Mesendoderm (in vitro differentiated cells): ENCODE measurements around the gene ALDH9A1.

Source experiments
- DNase-seq: peaks from one replicate; pipeline ENCODE4 v3.0.0; 2013
- H2AK5ac ChIP-seq: 2 replicates; pipeline ENCODE4 v1.6.1; 2013; ENCODE audit warnings: low read length, inconsistent platforms
- H2BK120ac ChIP-seq: 2 replicates; pipeline ENCODE4 v1.6.1; 2013; ENCODE audit warnings: low read depth, mild to moderate bottlenecking, low read length, moderate library complexity, mixed read lengths
- H2BK15ac ChIP-seq: replicated peaks from 2 replicates; pipeline ENCODE4 v1.6.1; 2013; ENCODE audit warnings: low read depth, mild to moderate bottlenecking, moderate library complexity
- H2BK5ac ChIP-seq: 2 replicates; pipeline ENCODE4 v1.6.1; 2013; ENCODE audit warnings: low read length, inconsistent platforms
- H3K18ac ChIP-seq: 2 replicates; pipeline ENCODE4 v1.6.1; 2013; ENCODE audit warnings: mild to moderate bottlenecking, low read length, mixed read lengths
- H3K23ac ChIP-seq: one replicate; pipeline ENCODE4 v1.6.1; 2013; ENCODE audit warnings: low read length
- H3K27ac ChIP-seq: 2 replicates; pipeline ENCODE4 v1.5.1; 2013; ENCODE audit warnings: low read depth, mild to moderate bottlenecking, inconsistent platforms, low read length, moderate library complexity
- H3K27me3 ChIP-seq: 2 replicates; pipeline ENCODE4 v1.6.1; 2013; ENCODE audit warnings: low read length, control low read depth, mild to moderate bottlenecking, inconsistent platforms; ENCODE audit not compliant: insufficient read depth, poor library complexity
- H3K36me3 ChIP-seq: 2 replicates; pipeline ENCODE4 v1.6.1; 2013; ENCODE audit warnings: low read length, inconsistent platforms; ENCODE audit not compliant: control insufficient read depth, insufficient read depth
- H3K4ac ChIP-seq: one replicate; pipeline ENCODE4 v1.6.1; 2013; ENCODE audit warnings: low read depth, mild to moderate bottlenecking, low read length, moderate library complexity
- H3K4me1 ChIP-seq: 2 replicates; pipeline ENCODE4 v1.6.1; 2013; ENCODE audit warnings: low read depth, low read length, inconsistent platforms; ENCODE audit not compliant: control insufficient read depth
- H3K4me2 ChIP-seq: 2 replicates; pipeline ENCODE4 v1.6.1; 2013; ENCODE audit warnings: low read length
- H3K4me3 ChIP-seq: 2 replicates; pipeline ENCODE4 v1.5.1; 2013; ENCODE audit warnings: mild to moderate bottlenecking, low read length
- H3K56ac ChIP-seq: one replicate; pipeline ENCODE4 v1.6.1; 2013; ENCODE audit warnings: low read length
- H3K79me1 ChIP-seq: 2 replicates; pipeline ENCODE4 v1.6.1; 2013; ENCODE audit warnings: low read length, inconsistent platforms
- H3K79me2 ChIP-seq: 2 replicates; pipeline ENCODE4 v1.6.1; 2013; ENCODE audit warnings: mild to moderate bottlenecking, low read length; ENCODE audit not compliant: control insufficient read depth, insufficient read depth
- H3K9ac ChIP-seq: 2 replicates; pipeline ENCODE4 v1.6.1; 2013; ENCODE audit warnings: low read length, inconsistent platforms
- H4K5ac ChIP-seq: one replicate; pipeline ENCODE4 v1.6.1; 2013; ENCODE audit warnings: low read length
- H4K8ac ChIP-seq: one replicate; pipeline ENCODE4 v1.6.1; 2013; ENCODE audit warnings: low read depth, mild to moderate bottlenecking, control low read depth, low read length, moderate library complexity
- WGBS: extraction: QIAGEN DNeasy Blood & Tissue Kit; methylation state at CpG from one replicate; pipeline ENCODE4 v1.1.7; 2013; ENCODE audit warnings: low lambda C conversion rate, missing lambda C conversion rate; ENCODE audit not compliant: insufficient coverage; ENCODE audit errors: extremely low coverage; 5-methylcytosine and 5-hydroxymethylcytosine counted together

The ALDH9A1 gene

DNA sequence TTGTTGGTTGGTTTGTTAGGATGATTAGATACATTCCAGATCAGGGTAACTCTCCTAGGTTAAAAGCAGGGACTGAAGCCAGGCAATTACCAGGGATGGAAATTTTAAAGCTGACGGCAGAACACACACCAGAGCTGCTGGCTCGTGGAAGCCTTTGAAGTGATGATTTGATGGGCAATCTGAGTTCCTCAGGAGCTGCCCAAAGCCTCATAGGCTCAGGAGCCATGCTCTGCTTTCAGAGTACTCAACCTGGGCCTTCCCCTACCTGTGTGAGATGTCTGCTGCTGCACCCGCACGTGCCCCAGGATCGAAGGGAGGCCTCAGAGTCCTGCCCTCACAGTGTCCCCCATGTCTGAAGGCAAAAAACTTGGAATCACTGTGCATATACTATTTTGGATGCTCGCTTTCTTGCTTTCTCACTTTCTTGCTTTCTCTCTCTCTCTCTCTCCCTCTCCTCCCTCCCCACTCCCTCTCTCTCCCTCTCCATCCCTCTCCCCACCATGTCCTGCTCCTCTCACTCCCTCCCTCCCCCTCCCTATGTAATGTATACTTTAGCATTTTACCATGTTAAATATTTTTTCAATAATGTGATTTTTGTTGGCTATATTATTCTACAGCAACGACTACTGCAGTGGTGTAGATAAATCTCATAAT lies 49.3 kb downstream of the ALDH9A1 start:
- no peaks in the 10 kb centered on the region for H3K79me2 ChIP-seq
- H4K8ac ChIP-seq: no peak overlapping the region
- no peak overlapping the region for H3K4me2 ChIP-seq
- H3K4me3 ChIP-seq: no peak overlapping the region
- H3K56ac ChIP-seq: no peak overlapping the region
- no peak overlapping the region for H3K27ac ChIP-seq
- H3K4me1 ChIP-seq: no peaks in the 10 kb centered on the region
- no peaks in the 10 kb centered on the region for H3K27me3 ChIP-seq
- H2AK5ac ChIP-seq: no peak overlapping the region
- no peak overlapping the region for H2BK120ac ChIP-seq
- no peak overlapping the region for H2BK15ac ChIP-seq
- no peak for DNase-seq
- no peaks in the 10 kb centered on the region for H3K36me3 ChIP-seq
- no CpG with 5 or more reads among the region's 7 CpGs for WGBS
- no peak overlapping the region for H4K5ac ChIP-seq
- no peak overlapping the region for H3K23ac ChIP-seq
- no peak overlapping the region for H2BK5ac ChIP-seq
- peaks cover 4% of the 10 kb centered on the region for H3K79me1 ChIP-seq
- H3K9ac ChIP-seq: no peak overlapping the region
- H3K18ac ChIP-seq: no peak overlapping the region
- H3K4ac ChIP-seq: no peak overlapping the region

DNA sequence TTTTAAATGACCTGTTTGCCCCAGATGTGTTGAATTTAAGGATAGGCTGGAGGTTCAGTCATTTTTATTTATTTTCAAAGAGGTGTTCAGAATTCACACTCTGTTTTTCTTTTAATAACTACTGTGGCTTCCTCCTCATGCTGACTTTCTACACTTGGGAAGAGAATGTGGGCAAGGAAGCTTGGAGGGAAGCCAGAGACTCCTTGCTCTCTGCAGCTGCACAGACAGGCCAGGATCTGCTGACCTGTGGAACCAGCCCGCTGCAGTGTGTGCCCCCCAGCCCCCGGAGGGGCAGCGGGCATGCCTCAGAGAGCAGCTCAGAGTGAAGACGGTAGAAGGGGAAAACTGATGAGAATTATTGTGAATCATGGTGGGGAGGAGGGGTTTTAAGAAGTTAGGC lies 50.4 kb downstream of the ALDH9A1 start:
- Histone ChIP-seq H3K79me2 (no peaks in the 10 kb centered on the region), H2BK15ac (no peak overlapping the region), H2AK5ac (no peak overlapping the region), H2BK5ac (no peak overlapping the region), H3K23ac (no peak overlapping the region), H3K4me3 (no peak overlapping the region), H3K4ac (no peak overlapping the region), H3K79me1 (peaks cover 4% of the 10 kb centered on the region), H2BK120ac (no peak overlapping the region), H3K36me3 (no peaks in the 10 kb centered on the region), H3K18ac (no peak overlapping the region), H3K9ac (no peak overlapping the region), H3K27ac (no peak overlapping the region), H4K8ac (no peak overlapping the region), H3K27me3 (no peaks in the 10 kb centered on the region), H3K4me1 (no peaks in the 10 kb centered on the region), H3K56ac (no peak overlapping the region), H3K4me2 (no peak overlapping the region), H4K5ac (no peak overlapping the region)
- no peak for DNase-seq
- no CpG with 5 or more reads among the region's 4 CpGs for WGBS

DNA sequence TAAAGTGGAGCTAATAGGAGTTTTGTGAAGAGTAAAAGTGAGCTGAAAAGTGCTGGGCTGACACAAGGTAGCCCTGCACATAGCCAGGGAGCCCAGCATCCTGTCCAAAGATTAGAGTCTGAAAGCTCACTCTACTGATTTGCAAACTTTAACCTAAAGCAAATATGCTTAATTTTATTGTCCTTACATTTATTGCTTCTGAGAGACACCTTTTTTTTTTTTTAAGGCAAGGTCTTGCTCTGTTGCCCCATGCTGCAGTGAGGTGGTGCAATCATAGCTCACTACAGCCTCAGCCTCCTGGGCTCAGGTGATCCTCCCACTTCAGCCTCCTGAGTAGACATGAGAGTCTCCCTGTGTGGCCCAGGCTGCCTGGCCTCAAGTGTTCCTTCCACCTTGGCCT lies 50.8 kb downstream of the ALDH9A1 start:
- Histone ChIP-seq H3K56ac (no peak overlapping the region), H3K4me2 (no peak overlapping the region), H3K79me1 (peaks cover 4% of the 10 kb centered on the region), H2BK5ac (no peak overlapping the region), H4K8ac (no peak overlapping the region), H3K18ac (no peak overlapping the region), H3K79me2 (no peaks in the 10 kb centered on the region), H3K9ac (no peak overlapping the region), H4K5ac (no peak overlapping the region), H3K4me3 (no peak overlapping the region), H3K4me1 (no peaks in the 10 kb centered on the region), H2BK120ac (no peak overlapping the region), H2BK15ac (no peak overlapping the region), H3K27ac (no peak overlapping the region), H3K4ac (no peak overlapping the region), H3K36me3 (no peaks in the 10 kb centered on the region), H2AK5ac (no peak overlapping the region), H3K27me3 (no peaks in the 10 kb centered on the region), H3K23ac (no peak overlapping the region)
- DNase-seq: no peak

DNA sequence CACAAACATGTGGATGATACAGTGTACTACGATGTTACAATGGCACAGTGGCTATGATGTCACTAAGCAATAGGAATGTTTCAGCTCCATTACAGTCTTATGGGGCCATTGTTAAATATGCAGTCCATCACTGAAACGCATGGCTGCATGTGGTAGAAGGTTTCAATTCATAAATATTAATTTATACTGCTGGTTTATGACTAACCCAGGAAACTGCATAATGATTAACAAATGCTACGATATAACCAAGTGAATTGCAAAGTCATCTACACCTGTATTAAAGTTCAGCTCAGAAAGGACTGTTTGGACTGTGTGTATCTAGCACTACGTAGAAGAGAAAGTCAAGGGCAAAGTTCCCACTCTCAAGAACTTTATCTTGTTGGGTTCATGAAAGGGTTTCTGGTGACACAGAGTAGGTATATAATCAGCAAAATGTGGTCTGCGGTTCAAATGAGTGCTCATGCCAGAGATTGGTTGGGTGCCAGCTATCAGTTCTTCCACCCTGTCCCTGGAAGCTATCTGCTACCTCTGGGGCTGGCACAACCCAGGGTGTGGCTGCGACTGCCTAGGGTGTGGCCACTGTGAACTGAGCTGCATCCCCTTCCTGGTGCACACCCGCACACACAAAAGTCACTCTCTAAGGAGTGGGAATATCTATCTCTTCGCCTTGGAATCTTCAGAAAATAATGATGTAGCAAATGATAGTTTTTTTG lies 52.6 kb downstream of the ALDH9A1 start:
- no CpG with 5 or more reads among the region's 8 CpGs for WGBS
- Histone ChIP-seq H3K23ac (no peak overlapping the region), H2AK5ac (no peak overlapping the region), H3K27me3 (no peaks in the 10 kb centered on the region), H2BK120ac (no peak overlapping the region), H3K9ac (no peak overlapping the region), H3K36me3 (no peaks in the 10 kb centered on the region), H3K79me2 (no peaks in the 10 kb centered on the region), H3K18ac (no peak overlapping the region), H3K4me1 (no peaks in the 10 kb centered on the region), H4K8ac (no peak overlapping the region), H3K4me2 (no peak overlapping the region), H2BK15ac (no peak overlapping the region), H3K27ac (no peak overlapping the region), H3K4me3 (no peak overlapping the region), H4K5ac (no peak overlapping the region), H3K56ac (no peak overlapping the region), H3K79me1 (peaks cover 6% of the 10 kb centered on the region), H2BK5ac (no peak overlapping the region), H3K4ac (no peak overlapping the region)
- no peak for DNase-seq

DNA sequence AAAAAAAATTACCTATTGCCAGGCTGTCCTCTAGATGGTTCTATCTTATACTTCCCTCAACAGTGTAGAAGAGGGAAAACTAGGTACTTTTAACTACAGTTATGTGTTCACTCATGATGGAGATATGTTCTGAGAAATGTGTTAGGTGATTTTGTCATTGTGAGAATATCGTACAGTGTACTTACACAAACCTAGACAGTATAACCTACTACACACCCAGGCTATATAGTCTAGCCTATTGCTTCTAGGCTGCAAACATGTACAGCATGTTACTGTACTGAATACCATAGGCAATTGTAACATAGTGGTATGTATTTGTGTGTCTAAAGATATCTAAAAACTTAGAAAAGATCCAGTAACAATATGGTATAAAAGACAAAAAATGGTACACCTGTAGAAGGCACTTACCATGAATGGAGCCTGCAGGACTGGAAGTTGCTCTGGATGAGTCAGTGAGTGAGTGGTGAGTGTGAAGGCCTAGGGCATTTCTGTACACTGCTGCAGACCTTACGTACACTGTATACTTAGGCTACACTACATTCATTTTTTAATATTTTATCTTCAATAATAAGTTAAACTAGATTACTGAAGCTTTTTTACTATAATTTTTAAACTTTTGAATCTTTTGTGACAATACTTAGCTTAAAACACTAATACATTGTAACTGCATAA lies 54.2 kb downstream of the ALDH9A1 start:
- H3K4me2 ChIP-seq: no peak overlapping the region
- no peak overlapping the region for H3K9ac ChIP-seq
- H3K4me3 ChIP-seq: no peak overlapping the region
- H3K27ac ChIP-seq: no peak overlapping the region
- H3K23ac ChIP-seq: no peak overlapping the region
- no peak overlapping the region for H2BK5ac ChIP-seq
- H4K5ac ChIP-seq: no peak overlapping the region
- H3K4ac ChIP-seq: no peak overlapping the region
- H3K18ac ChIP-seq: no peak overlapping the region
- no peak overlapping the region for H2AK5ac ChIP-seq
- H2BK15ac ChIP-seq: no peak overlapping the region
- no peak overlapping the region for H2BK120ac ChIP-seq
- no peak overlapping the region for H4K8ac ChIP-seq
- peaks cover 9% of the 10 kb centered on the region for H3K79me1 ChIP-seq
- no peaks in the 10 kb centered on the region for H3K79me2 ChIP-seq
- no peaks in the 10 kb centered on the region for H3K36me3 ChIP-seq
- WGBS: no CpG with 5 or more reads among the region's 2 CpGs
- H3K27me3 ChIP-seq: no peaks in the 10 kb centered on the region
- no peak for DNase-seq
- no peaks in the 10 kb centered on the region for H3K4me1 ChIP-seq
- H3K56ac ChIP-seq: no peak overlapping the region
